Gastroesophageal sphincter (tissue), 3 donors: ENCODE results near the gene FREM1.

ENCODE experiments used
- CTCF ChIP-seq, 4 experiments: fragments of 200-600 bp in 2 of 4; fragments of 450-650 bp in 2 of 4; sonication (generic) in 1 of 4; IDR thresholded peaks; one replicate each; pipeline ENCODE4 v1.5.1; 2017 to 2019; ENCODE audit warnings: antibody characterized with exemption in 4 of 4, mild to moderate bottlenecking in 2 of 4, moderate library complexity in 2 of 4
- EP300 ChIP-seq: sonication (generic); formaldehyde crosslinking; IDR thresholded peaks from one replicate; pipeline ENCODE4 v1.6.1; 2017; ENCODE audit warnings: antibody characterized with exemption, mild to moderate bottlenecking
- POLR2A ChIP-seq, 2 donors: fragments of 450-650 bp; IDR thresholded peaks; one replicate each; pipeline ENCODE4 v1.6.1; 2017; ENCODE audit warnings: antibody characterized with exemption in 2 of 2, mild to moderate bottlenecking in 2 of 2, moderate library complexity in 1 of 2

GRCh38 chr9:14741369-14741768, 168.9 kb downstream of the FREM1 start:
- TF ChIP-seq CTCF (IDR thresholded peaks at IDR 0.05) (no peak), EP300 (no peak), POLR2A (IDR thresholded peaks at IDR 0.05) (no peak)
